SK-N-SH (cell line): ENCODE measurements around the gene VAMP3. TPM values are rescaled to one million over a fixed set of nuclear protein-coding genes. Genes with fewer than 3 reads are reported as not detected.

ENCODE experiments used
- CTCF ChIA-PET: fragments of 300-600, 350-600 bp; formaldehyde crosslinking; extraction: SDS; loops from one replicate; lab custom pipeline; 2021; lab: Yijun Ruan, JAX
- POLR2A ChIA-PET: fragments of 350-600 bp; sonication (Branson Sonifier 250); formaldehyde crosslinking; extraction: SDS; loops from one replicate; lab custom pipeline; 2020; ENCODE audit warnings: antibody characterized with exemption, inconsistent platforms; lab: Yijun Ruan, JAX
- DNase-seq: peaks from one replicate; pipeline ENCODE4 v3.0.0; 2012
- H2AFZ ChIP-seq: fragments of 200-600 bp; sonication (generic); 2 replicates; pipeline ENCODE4 v1.8.1; 2016; ENCODE audit warnings: antibody characterized with exemption, mild to moderate bottlenecking, low read depth
- H3F3A ChIP-seq: fragments of 200-600 bp; sonication (generic); replicated peaks from 2 replicates; pipeline ENCODE3; 2016; ENCODE audit warnings: antibody characterized with exemption, mild to moderate bottlenecking; ENCODE audit not compliant: insufficient read depth
- H3K27ac ChIP-seq, 2 experiments: fragments of 200-500 bp in 1 of 2; fragments of 200-600 bp in 1 of 2; sonication (Bioruptor generic) in 1 of 2; sonication (generic), shearing (Covaris generic) in 1 of 2; 2 replicates each; pipeline versions ENCODE4 v1.5.1 to v1.6.1; 2014 to 2016; ENCODE audit warnings: low read depth in 2 of 2, inconsistent platforms in 1 of 2, low read length in 1 of 2, mild to moderate bottlenecking in 1 of 2, mixed read lengths in 1 of 2
- H3K27me3 ChIP-seq: fragments of 200-600 bp; sonication (generic), shearing (Covaris generic); 2 replicates; pipeline ENCODE4 v1.6.1; 2016; ENCODE audit warnings: mixed run types; ENCODE audit not compliant: insufficient read depth
- H3K36me3 ChIP-seq, 2 experiments: fragments of 200-500 bp in 1 of 2; fragments of 200-600 bp in 1 of 2; sonication (Bioruptor generic) in 1 of 2; sonication (generic) in 1 of 2; replicated peaks in 1 of 2; 2 replicates each; pipeline versions ENCODE3 to v1.5.1; 2014 to 2016; ENCODE audit warnings: low read length in 1 of 2, mild to moderate bottlenecking in 1 of 2; ENCODE audit not compliant: insufficient read depth in 2 of 2, control insufficient read depth in 1 of 2
- H3K4me1 ChIP-seq, 2 experiments: fragments of 200-500 bp in 1 of 2; fragments of 200-600 bp in 1 of 2; sonication (Bioruptor generic) in 1 of 2; sonication (generic), shearing (Covaris generic) in 1 of 2; 2 replicates each; pipeline versions ENCODE4 v1.5.1 to v1.6.1; 2014 to 2016; ENCODE audit warnings: low read depth in 1 of 2, low read length in 1 of 2, mixed run types in 1 of 2; ENCODE audit not compliant: insufficient read depth in 2 of 2, control insufficient read depth in 1 of 2
- H3K4me2 ChIP-seq: fragments of 200-600 bp; sonication (generic), shearing (Covaris generic); 2 replicates; pipeline ENCODE4 v1.6.1; 2017; ENCODE audit warnings: mixed run types
- H3K4me3 ChIP-seq, 2 experiments: fragments of 200-500 bp in 1 of 2; fragments of 200-600 bp in 1 of 2; sonication (Bioruptor generic) in 1 of 2; sonication (generic), shearing (Covaris generic) in 1 of 2; 2 replicates each; pipeline versions ENCODE4 v1.5.1 to v1.8.1; 2014 to 2016; ENCODE audit warnings: low read depth in 2 of 2, inconsistent platforms in 1 of 2, low read length in 1 of 2, mild to moderate bottlenecking in 1 of 2, mixed read lengths in 1 of 2, moderate library complexity in 1 of 2
- H3K79me2 ChIP-seq: fragments of 200-600 bp; sonication (generic); 2 replicates; pipeline ENCODE4 v1.8.1; 2017; ENCODE audit warnings: mild to moderate bottlenecking; ENCODE audit not compliant: insufficient read depth
- H3K9ac ChIP-seq: fragments of 200-600 bp; sonication (generic); 2 replicates; pipeline ENCODE4 v1.6.1; 2017; ENCODE audit warnings: mixed run types
- H3K9me2 ChIP-seq: fragments of 200-600 bp; sonication (generic); 2 replicates; pipeline ENCODE4 v1.6.1; 2017; ENCODE audit warnings: mixed run types
- H3K9me3 ChIP-seq: fragments of 200-600 bp; sonication (generic); 2 replicates; pipeline ENCODE4 v1.6.1; 2017; ENCODE audit warnings: mixed run types, mild to moderate bottlenecking, moderate library complexity
- H4K20me1 ChIP-seq: fragments of 200-600 bp; sonication (generic); 2 replicates; pipeline ENCODE4 v1.6.1; 2017; ENCODE audit warnings: mild to moderate bottlenecking, mixed run types; ENCODE audit not compliant: insufficient read depth
- CHD2 ChIP-seq: fragments of 150-350 bp; IDR thresholded peaks from 2 replicates; pipeline ENCODE4 v1.6.1; 2018; ENCODE audit warnings: low read length; ENCODE audit not compliant: partially characterized antibody
- EP300 ChIP-seq, 2 experiments: IDR thresholded peaks; 2 replicates each; pipeline versions ENCODE4 v1.4.0 to v1.6.1; 2012; ENCODE audit warnings: borderline replicate concordance in 1 of 2, low read depth in 1 of 2, low read length in 1 of 2
- FOSL2 ChIP-seq: IDR thresholded peaks from 2 replicates; pipeline ENCODE4 v1.4.0; 2012; ENCODE audit warnings: low read depth, mild to moderate bottlenecking, moderate library complexity, borderline replicate concordance
- FOXJ3 ChIP-seq: sonication (generic); formaldehyde crosslinking; IDR thresholded peaks from 2 replicates; pipeline ENCODE4 v1.5.1; 2020; ENCODE audit warnings: mild to moderate bottlenecking, missing genetic modification reagents
- FOXM1 ChIP-seq: IDR thresholded peaks from 2 replicates; pipeline ENCODE4 v1.4.0; 2012; ENCODE audit warnings: low read depth, mild to moderate bottlenecking
- MXI1 ChIP-seq: IDR thresholded peaks from 2 replicates; pipeline ENCODE4 v1.6.1; 2012; ENCODE audit warnings: mild to moderate bottlenecking, low read depth, low read length, improper control_type of control experiment
- NRF1 ChIP-seq: IDR thresholded peaks from 2 replicates; pipeline ENCODE4 v1.6.1; 2012; ENCODE audit warnings: low read depth, mild to moderate bottlenecking, low read length
- RAD21 ChIP-seq: IDR thresholded peaks from 2 replicates; pipeline ENCODE4 v1.6.1; 2012; ENCODE audit warnings: mild to moderate bottlenecking, low read length
- RCOR1 ChIP-seq: fragments of 150-350 bp; IDR thresholded peaks from 2 replicates; pipeline ENCODE4 v1.6.1; 2017; ENCODE audit warnings: antibody characterized with exemption, low read length
- RFX5 ChIP-seq: IDR thresholded peaks from 2 replicates; pipeline ENCODE4 v1.6.1; 2012; ENCODE audit warnings: mild to moderate bottlenecking, improper control_type of control experiment, low read length
- SMC3 ChIP-seq: IDR thresholded peaks from 2 replicates; pipeline ENCODE4 v1.6.1; 2012; ENCODE audit warnings: low read depth, low read length, improper control_type of control experiment
- TAF1 ChIP-seq: IDR thresholded peaks from 2 replicates; pipeline ENCODE4 v1.6.1; 2012; ENCODE audit warnings: low read depth, mild to moderate bottlenecking, low read length, moderate library complexity, borderline replicate concordance
- TCF12 ChIP-seq: IDR thresholded peaks from 2 replicates; pipeline ENCODE4 v1.4.0; 2012
- TEAD4 ChIP-seq: IDR thresholded peaks from 2 replicates; pipeline ENCODE4 v1.4.0; 2012; ENCODE audit warnings: mild to moderate bottlenecking, borderline replicate concordance; ENCODE audit not compliant: insufficient read depth
- WGBS: methylation state at CpG from one replicate; pipeline ENCODE4 v1.1.6; 2017; ENCODE audit warnings: low lambda C conversion rate; 5-methylcytosine and 5-hydroxymethylcytosine counted together
- polyA plus RNA-seq, 3 experiments: library from polyadenylated mRNA; depleted of rRNA; stranded (reverse); fragments of >200 nt; gene quantifications; 2 replicates each; pipeline ENCODE4 v1.2.3, GENCODE V29; 2012
- TF ChIP-seq, protein P1 (sequence below): IDR thresholded peaks from 2 replicates; pipeline ENCODE4 v1.4.0; 2012; ENCODE audit warnings: low read depth, borderline replicate concordance
- TF ChIP-seq, protein P2 (sequence below): IDR thresholded peaks from 2 replicates; pipeline ENCODE4; 2012
- TF ChIP-seq, protein P3 (sequence below): IDR thresholded peaks from 2 replicates; pipeline ENCODE4 v1.4.0; 2012; ENCODE audit warnings: low read depth
- TF ChIP-seq, protein P4 (sequence below): IDR thresholded peaks from 2 replicates; pipeline ENCODE4 v1.6.1; 2012; ENCODE audit warnings: mild to moderate bottlenecking, low read depth, low read length, moderate library complexity
- TF ChIP-seq, protein P5 (sequence below): fragments of 150-350 bp; IDR thresholded peaks from 2 replicates; pipeline ENCODE4 v1.6.1; 2016; ENCODE audit warnings: mild to moderate bottlenecking, low read depth, low read length

The VAMP3 gene
- polyA plus RNA-seq, 1 of the 3 experiments (the other 2 are of a cell fraction), result 96.4 TPM

DNA sequence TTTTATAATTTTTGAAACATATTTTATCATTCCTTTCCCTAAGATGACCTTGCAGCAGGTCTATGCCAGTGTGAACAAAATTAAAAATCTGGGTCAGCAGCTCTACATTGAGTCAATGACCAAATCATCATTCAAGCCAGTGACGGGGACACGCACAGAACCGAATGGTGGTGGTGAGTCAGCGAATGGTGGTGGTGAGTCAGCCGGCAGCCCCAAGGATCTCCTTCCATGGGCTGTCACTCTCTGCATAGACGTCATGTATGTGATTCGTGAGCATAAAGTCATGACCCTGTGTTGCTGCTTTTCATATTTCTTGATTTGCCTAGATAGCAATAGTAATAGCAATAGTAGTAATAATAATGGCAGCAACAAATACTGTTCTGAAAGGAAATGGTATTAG is 39.3 kb downstream of the VAMP3 start (continued):
- TF ChIP-seq, protein P1, sequence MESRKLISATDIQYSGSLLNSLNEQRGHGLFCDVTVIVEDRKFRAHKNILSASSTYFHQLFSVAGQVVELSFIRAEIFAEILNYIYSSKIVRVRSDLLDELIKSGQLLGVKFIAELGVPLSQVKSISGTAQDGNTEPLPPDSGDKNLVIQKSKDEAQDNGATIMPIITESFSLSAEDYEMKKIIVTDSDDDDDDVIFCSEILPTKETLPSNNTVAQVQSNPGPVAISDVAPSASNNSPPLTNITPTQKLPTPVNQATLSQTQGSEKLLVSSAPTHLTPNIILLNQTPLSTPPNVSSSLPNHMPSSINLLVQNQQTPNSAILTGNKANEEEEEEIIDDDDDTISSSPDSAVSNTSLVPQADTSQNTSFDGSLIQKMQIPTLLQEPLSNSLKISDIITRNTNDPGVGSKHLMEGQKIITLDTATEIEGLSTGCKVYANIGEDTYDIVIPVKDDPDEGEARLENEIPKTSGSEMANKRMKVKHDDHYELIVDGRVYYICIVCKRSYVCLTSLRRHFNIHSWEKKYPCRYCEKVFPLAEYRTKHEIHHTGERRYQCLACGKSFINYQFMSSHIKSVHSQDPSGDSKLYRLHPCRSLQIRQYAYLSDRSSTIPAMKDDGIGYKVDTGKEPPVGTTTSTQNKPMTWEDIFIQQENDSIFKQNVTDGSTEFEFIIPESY, result no peak
- no peak for TF ChIP-seq EP300 (IDR thresholded peaks at IDR 0.05; ENCODE audit: borderline replicate concordance in 1 of 2, low read depth in 1 of 2, low read length in 1 of 2)
- TF ChIP-seq FOSL2, result peak; percentile 94
- no peak for TF ChIP-seq TAF1
- TF ChIP-seq, protein P2, sequence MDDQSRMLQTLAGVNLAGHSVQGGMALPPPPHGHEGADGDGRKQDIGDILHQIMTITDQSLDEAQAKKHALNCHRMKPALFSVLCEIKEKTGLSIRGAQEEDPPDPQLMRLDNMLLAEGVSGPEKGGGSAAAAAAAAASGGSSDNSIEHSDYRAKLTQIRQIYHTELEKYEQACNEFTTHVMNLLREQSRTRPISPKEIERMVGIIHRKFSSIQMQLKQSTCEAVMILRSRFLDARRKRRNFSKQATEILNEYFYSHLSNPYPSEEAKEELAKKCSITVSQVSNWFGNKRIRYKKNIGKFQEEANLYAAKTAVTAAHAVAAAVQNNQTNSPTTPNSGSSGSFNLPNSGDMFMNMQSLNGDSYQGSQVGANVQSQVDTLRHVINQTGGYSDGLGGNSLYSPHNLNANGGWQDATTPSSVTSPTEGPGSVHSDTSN, result peak; percentile 68
- TF ChIP-seq, protein P3, sequence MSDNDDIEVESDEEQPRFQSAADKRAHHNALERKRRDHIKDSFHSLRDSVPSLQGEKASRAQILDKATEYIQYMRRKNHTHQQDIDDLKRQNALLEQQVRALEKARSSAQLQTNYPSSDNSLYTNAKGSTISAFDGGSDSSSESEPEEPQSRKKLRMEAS, result no peak

DNA sequence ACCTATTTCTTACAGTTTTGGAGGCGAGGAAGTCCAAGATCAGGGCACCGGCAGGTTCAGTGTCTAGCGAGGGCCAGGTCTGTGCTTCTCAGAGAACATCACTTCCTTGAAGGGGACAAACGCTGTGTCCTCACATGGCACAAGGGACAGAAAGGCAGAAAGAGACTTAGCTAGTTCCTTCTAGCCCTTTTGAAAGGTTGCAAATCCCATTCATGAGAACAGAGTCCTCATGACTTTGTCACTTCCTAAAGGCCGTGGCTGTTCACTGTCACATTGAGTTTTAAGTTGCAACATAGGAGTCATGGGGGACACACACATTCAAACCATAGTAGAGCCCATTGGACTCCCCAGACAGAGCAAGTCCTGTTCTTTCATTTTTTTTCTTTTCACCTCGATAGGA is 40.4 kb downstream of the VAMP3 start:
- H3K27ac ChIP-seq, result no peak overlapping the region
- CTCF ChIA-PET, result interaction anchor here (0.8 kb wide), 1 partner anchor 92 kb away, joined by 3 read pairs; no protein-coding TSS in a partner anchor
- WGBS, result 94% methylated on average over 4 of the region's 6 CpGs
- TF ChIP-seq FOSL2 (no peak), RFX5 (no peak), CHD2 (no peak), RCOR1 (no peak), FOXM1 (no peak), MXI1 (no peak), SMC3 (no peak), TEAD4 (no peak), RAD21 (no peak), FOXJ3 (CRISPR knock-in tag) (no peak), TCF12 (no peak), NRF1 (no peak)
- TF ChIP-seq, protein P1, result no peak
- TF ChIP-seq, protein P2, result no peak
- TF ChIP-seq, protein P4, sequence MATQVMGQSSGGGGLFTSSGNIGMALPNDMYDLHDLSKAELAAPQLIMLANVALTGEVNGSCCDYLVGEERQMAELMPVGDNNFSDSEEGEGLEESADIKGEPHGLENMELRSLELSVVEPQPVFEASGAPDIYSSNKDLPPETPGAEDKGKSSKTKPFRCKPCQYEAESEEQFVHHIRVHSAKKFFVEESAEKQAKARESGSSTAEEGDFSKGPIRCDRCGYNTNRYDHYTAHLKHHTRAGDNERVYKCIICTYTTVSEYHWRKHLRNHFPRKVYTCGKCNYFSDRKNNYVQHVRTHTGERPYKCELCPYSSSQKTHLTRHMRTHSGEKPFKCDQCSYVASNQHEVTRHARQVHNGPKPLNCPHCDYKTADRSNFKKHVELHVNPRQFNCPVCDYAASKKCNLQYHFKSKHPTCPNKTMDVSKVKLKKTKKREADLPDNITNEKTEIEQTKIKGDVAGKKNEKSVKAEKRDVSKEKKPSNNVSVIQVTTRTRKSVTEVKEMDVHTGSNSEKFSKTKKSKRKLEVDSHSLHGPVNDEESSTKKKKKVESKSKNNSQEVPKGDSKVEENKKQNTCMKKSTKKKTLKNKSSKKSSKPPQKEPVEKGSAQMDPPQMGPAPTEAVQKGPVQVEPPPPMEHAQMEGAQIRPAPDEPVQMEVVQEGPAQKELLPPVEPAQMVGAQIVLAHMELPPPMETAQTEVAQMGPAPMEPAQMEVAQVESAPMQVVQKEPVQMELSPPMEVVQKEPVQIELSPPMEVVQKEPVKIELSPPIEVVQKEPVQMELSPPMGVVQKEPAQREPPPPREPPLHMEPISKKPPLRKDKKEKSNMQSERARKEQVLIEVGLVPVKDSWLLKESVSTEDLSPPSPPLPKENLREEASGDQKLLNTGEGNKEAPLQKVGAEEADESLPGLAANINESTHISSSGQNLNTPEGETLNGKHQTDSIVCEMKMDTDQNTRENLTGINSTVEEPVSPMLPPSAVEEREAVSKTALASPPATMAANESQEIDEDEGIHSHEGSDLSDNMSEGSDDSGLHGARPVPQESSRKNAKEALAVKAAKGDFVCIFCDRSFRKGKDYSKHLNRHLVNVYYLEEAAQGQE, result no peak
- TF ChIP-seq, protein P5, sequence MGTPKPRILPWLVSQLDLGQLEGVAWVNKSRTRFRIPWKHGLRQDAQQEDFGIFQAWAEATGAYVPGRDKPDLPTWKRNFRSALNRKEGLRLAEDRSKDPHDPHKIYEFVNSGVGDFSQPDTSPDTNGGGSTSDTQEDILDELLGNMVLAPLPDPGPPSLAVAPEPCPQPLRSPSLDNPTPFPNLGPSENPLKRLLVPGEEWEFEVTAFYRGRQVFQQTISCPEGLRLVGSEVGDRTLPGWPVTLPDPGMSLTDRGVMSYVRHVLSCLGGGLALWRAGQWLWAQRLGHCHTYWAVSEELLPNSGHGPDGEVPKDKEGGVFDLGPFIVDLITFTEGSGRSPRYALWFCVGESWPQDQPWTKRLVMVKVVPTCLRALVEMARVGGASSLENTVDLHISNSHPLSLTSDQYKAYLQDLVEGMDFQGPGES, result no peak

More for the DNA sequence above, 40.4 kb downstream of the VAMP3 start:
- no peak for DNase-seq
- no peaks in the 10 kb centered on the region for H3K9me2 ChIP-seq
- no peaks in the 10 kb centered on the region for H4K20me1 ChIP-seq
- H3K4me3 ChIP-seq, result no peak overlapping the region
- H3K79me2 ChIP-seq, result no peaks in the 10 kb centered on the region
- 0 out of 2 replicates have a peak, but pooled peaks cover 11% of the 10 kb centered on the region for H3K9me3 ChIP-seq
- no peak overlapping the region for H3K4me2 ChIP-seq
- H2AFZ ChIP-seq, result no peak overlapping the region
- H3K9ac ChIP-seq, result no peak overlapping the region
- POLR2A ChIA-PET, result no interaction called here
- H3K36me3 ChIP-seq, result peaks cover 37 to 65% of the 10 kb centered on the region in 2 experiments
- H3K4me1 ChIP-seq, result no peaks in the 10 kb centered on the region
- no peaks in the 10 kb centered on the region for H3K27me3 ChIP-seq
- peaks cover 17% of the 10 kb centered on the region for H3F3A ChIP-seq
